Measurements from ENCODE around the gene TP53TG5. TPM values are rescaled to one million over a fixed set of nuclear protein-coding genes. Genes with fewer than 3 reads are reported as not detected.

The TP53TG5 gene
- total RNA-seq, 4 donors from 2014 or later, result not detected

DNA sequence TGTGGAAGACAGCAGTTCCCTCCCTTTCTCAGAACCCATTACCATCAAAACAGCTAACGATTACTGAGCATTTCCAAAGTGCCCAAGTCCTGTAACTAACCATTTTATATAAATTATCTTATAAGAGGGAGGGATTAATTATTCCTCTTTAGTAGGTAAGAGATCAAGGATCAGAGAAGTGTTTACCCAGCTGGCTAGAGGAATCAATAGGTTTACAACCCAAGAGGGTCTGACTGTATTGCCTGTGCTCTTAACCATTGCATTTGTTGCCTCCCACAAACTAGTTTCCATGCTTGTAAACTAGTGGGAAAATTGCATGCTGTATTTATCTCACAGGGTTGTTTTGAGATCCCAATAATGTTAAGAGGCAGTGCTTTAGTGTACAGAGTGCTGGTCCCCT is 26.3 kb upstream of the TP53TG5 start:
- peaks cover 0 to 10% of the 10 kb centered on the region in 2 donors for H3K4me1 ChIP-seq
- DNase-seq, result no peak
- H3K27ac ChIP-seq, result no peak overlapping the region
- H3K9me3 ChIP-seq, result no peaks in the 10 kb centered on the region
- TF ChIP-seq, protein P1, sequence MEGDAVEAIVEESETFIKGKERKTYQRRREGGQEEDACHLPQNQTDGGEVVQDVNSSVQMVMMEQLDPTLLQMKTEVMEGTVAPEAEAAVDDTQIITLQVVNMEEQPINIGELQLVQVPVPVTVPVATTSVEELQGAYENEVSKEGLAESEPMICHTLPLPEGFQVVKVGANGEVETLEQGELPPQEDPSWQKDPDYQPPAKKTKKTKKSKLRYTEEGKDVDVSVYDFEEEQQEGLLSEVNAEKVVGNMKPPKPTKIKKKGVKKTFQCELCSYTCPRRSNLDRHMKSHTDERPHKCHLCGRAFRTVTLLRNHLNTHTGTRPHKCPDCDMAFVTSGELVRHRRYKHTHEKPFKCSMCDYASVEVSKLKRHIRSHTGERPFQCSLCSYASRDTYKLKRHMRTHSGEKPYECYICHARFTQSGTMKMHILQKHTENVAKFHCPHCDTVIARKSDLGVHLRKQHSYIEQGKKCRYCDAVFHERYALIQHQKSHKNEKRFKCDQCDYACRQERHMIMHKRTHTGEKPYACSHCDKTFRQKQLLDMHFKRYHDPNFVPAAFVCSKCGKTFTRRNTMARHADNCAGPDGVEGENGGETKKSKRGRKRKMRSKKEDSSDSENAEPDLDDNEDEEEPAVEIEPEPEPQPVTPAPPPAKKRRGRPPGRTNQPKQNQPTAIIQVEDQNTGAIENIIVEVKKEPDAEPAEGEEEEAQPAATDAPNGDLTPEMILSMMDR (IDR thresholded peaks at IDR 0.05), result no peak
- intact Hi-C loops (cut with DNase I), result no loop called here
- no peaks in the 10 kb centered on the region for H3K27me3 ChIP-seq
- no peaks in the 10 kb centered on the region for H3K36me3 ChIP-seq
- 88 to 96% methylated on average over 1 of the region's 1 CpG for WGBS, 2 donors
- no peak overlapping the region for H3K4me3 ChIP-seq (replicated peaks in 1 of 3)

DNA sequence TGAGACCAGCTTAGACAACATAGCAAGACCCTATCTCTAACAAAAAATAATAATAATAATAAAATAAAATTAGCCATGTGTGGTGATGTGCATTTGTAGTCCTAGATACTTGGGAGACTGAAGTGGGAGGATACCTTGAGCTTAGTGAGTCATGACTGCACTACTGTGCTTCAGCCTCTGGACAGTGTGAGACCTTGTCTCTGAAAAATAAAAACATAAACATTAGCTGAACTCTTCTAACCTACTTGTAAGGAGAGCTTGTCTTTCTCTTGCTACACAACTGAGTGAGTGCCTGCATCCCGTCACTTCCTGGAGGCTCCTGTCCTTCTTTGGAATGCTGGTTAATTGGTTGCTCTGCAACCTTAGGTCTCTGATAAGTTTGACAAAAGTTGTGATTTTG is 24.8 kb upstream of the TP53TG5 start:
- DNase-seq, result no peak
- no peak overlapping the region for H3K4me3 ChIP-seq (replicated peaks in 1 of 3)
- no peaks in the 10 kb centered on the region for H3K9me3 ChIP-seq
- H3K27ac ChIP-seq, result no peak overlapping the region
- TF ChIP-seq, protein P1 (IDR thresholded peaks at IDR 0.05), result no peak
- TF ChIP-seq POLR2A (IDR thresholded peaks at IDR 0.05), result no peak
- WGBS, 2 donors, result 94 to 97% methylated on average over 1 of the region's 1 CpG
- intact Hi-C loops (cut with DNase I), result no loop called here
- no peaks in the 10 kb centered on the region for H3K36me3 ChIP-seq
- H3K27me3 ChIP-seq, result no peaks in the 10 kb centered on the region
- H3K4me1 ChIP-seq, result peaks cover 0 to 6% of the 10 kb centered on the region in 2 donors

DNA sequence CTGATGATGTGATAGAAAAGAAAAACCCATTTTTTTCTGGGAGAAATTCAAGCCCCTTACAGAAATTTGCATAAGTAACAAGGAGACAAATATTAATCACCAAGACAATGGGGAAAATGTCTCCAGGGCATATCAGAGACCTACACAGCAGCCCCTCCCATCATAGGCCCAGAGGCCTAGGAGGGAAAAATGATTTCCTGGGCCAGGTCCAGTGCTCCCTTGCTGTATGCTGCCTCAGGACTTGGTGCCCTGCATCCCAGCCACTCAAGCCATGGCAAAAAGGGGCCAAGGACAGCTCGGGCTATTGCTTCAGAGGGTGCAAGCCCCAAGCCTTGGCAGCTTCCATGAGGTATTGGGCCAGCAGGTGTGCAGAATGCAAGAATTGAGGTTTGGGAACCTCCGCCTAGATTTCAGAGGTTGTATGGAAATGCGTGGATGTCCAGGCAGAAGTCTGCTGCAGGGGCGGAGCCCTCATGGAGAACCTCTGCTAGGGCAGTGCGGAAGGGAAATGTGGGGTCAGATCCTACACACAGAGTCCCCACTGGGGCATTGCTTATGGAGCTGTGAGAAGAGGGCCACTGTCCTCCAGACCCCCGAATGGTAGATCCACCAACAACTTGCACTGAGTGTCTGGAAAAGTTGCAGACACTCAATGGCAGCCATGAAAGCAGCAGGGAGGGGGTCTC is 22.4 kb upstream of the TP53TG5 start:
- TF ChIP-seq, protein P1 (IDR thresholded peaks at IDR 0.05), result no peak
- no peak for TF ChIP-seq POLR2A (IDR thresholded peaks at IDR 0.05)
- intact Hi-C loops (cut with DNase I), result no loop called here
- 96 to 98% methylated on average over 4 to 5 of the region's 6 CpGs for WGBS, 2 donors

DNA sequence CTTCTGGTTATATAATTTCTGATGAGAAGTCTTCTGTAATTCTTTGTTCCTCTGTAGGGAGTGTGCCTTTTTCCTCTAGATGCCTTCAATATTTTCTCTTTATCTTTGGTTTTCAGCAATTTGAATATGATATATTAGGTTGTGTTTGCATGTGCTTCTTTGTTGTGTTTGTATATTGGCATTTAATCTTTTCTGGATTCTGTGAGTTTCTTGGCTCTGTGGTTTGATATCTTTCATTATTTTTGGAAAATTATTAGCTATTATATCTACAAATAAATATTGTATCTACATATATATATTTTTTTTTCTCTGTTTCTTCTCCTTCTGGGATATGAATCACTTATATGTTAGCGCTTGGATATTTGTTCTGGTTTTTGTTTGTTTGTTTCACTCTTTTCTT is 20.9 kb upstream of the TP53TG5 start:
- no peak for TF ChIP-seq POLR2A (IDR thresholded peaks at IDR 0.05)
- TF ChIP-seq, protein P1 (IDR thresholded peaks at IDR 0.05), result no peak
- no peak for DNase-seq
- Histone ChIP-seq H3K27me3 (no peaks in the 10 kb centered on the region), H3K36me3 (no peaks in the 10 kb centered on the region), H3K9me3 (no peaks in the 10 kb centered on the region), H3K27ac (no peak overlapping the region), H3K4me1 (no peaks in the 10 kb centered on the region), H3K4me3 (replicated peaks in 1 of 3) (no peak overlapping the region)
- WGBS, 2 donors, result 98 to 100% methylated on average over 1 of the region's 1 CpG
- intact Hi-C loops (cut with DNase I), result no loop called here

More for the DNA sequence above, 22.4 kb upstream of the TP53TG5 start:
- DNase-seq, result no peak
- H3K36me3 ChIP-seq, result no peaks in the 10 kb centered on the region
- peaks cover 0 to 3% of the 10 kb centered on the region in 2 donors for H3K4me1 ChIP-seq
- H3K9me3 ChIP-seq, result no peaks in the 10 kb centered on the region
- no peak overlapping the region for H3K27ac ChIP-seq
- no peak overlapping the region for H3K4me3 ChIP-seq (replicated peaks in 1 of 3)
- no peaks in the 10 kb centered on the region for H3K27me3 ChIP-seq

DNA sequence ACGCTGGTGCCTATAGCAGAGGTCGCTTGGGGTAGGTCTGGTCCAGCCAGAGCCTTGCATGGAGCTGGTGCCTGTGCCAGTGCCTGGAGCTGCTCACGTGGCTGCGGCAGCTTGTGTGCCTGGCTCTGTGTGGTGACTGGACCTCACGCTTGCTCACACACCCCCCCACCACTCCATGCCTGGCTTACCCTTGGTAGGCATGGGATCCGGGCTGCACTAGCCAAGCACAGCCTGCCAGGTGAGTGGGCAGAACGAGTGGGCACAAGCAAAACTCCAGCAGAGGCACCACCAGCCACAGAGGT is 16.9 kb upstream of the TP53TG5 start:
- no peaks in the 10 kb centered on the region for H3K9me3 ChIP-seq
- DNase-seq, result no peak
- intact Hi-C loops (cut with DNase I), result no loop called here
- no peaks in the 10 kb centered on the region for H3K4me1 ChIP-seq
- H3K36me3 ChIP-seq, result no peaks in the 10 kb centered on the region
- no peak overlapping the region for H3K4me3 ChIP-seq (replicated peaks in 1 of 3)
- H3K27me3 ChIP-seq, result no peaks in the 10 kb centered on the region
- H3K27ac ChIP-seq, result no peak overlapping the region
- WGBS, 2 donors, result 89 to 91% methylated on average over 3 to 4 of the region's 7 CpGs
- TF ChIP-seq POLR2A (IDR thresholded peaks at IDR 0.05), result no peak
- TF ChIP-seq, protein P1 (IDR thresholded peaks at IDR 0.05), result no peak
